WTC11 (cell line): ENCODE results near the gene PRKCB. TPM values are rescaled to one million over a fixed set of nuclear protein-coding genes. Genes with fewer than 3 reads are reported as not detected.

Experiments used
- ATAC-seq: fragments of 200-7000 bp; cut with Tn5 transposase; 2 replicates; pipeline ENCODE4 v1.10.0; 2021; ENCODE audit warnings: mild to moderate bottlenecking, moderate library complexity
- CTCF ChIA-PET: fragments of 300-600 bp; sonication (Branson Sonifier 250); formaldehyde crosslinking; loops from one replicate; lab custom pipeline; 2021; ENCODE audit warnings: antibody characterized with exemption; lab: Charles Lee
- POLR2A ChIA-PET: fragments of 350-600 bp; sonication (Branson Sonifier 250); formaldehyde crosslinking; loops from one replicate; lab custom pipeline; 2021; ENCODE audit warnings: antibody characterized with exemption; lab: Charles Lee
- DNase-seq: peaks from one replicate; pipeline ENCODE4 v3.0.0; 2021; ENCODE audit warnings: low spot score
- H3K27ac Mint-ChIP-seq: 2 replicates; pipeline ENCODE4 v1.8.0; 2021; ENCODE audit warnings: mixed read lengths
- H3K27me3 Mint-ChIP-seq: 2 replicates; pipeline ENCODE4 v1.8.0; 2021; ENCODE audit warnings: low read depth, mild to moderate bottlenecking, moderate library complexity, mixed read lengths
- H3K36me3 Mint-ChIP-seq: 2 replicates; pipeline ENCODE4 v1.8.0; 2021; ENCODE audit warnings: mixed read lengths
- H3K4me1 Mint-ChIP-seq: 2 replicates; pipeline ENCODE4 v1.8.0; 2022; ENCODE audit warnings: mixed read lengths
- H3K4me3 Mint-ChIP-seq: 2 replicates; pipeline ENCODE4 v1.8.0; 2021; ENCODE audit warnings: mild to moderate bottlenecking, moderate library complexity, mixed read lengths
- H3K9me3 Mint-ChIP-seq: 2 replicates; pipeline ENCODE4 v1.8.0; 2021; ENCODE audit warnings: mixed read lengths
- ATF1 ChIP-seq: sonication (generic); formaldehyde crosslinking; IDR thresholded peaks from 2 replicates; pipeline ENCODE4 v1.8.1; 2023; ENCODE audit warnings: mild to moderate bottlenecking, moderate library complexity, missing genetic modification reagents
- ATF2 ChIP-seq: sonication (generic); formaldehyde crosslinking; IDR thresholded peaks from 2 replicates; pipeline ENCODE4 v1.8.1; 2022; ENCODE audit warnings: low read depth, missing genetic modification reagents, borderline replicate concordance
- E2F1 ChIP-seq: sonication (generic); formaldehyde crosslinking; IDR thresholded peaks from 2 replicates; pipeline ENCODE4 v1.8.0; 2022; ENCODE audit warnings: mild to moderate bottlenecking, missing genetic modification reagents
- EMX1 ChIP-seq: fragments of 250-450 bp; sonication (Bioruptor Pico); IDR thresholded peaks from 2 replicates; pipeline ENCODE4 v1.8.0; 2021; ENCODE audit warnings: mild to moderate bottlenecking
- HMGA2 ChIP-seq: fragments of 250-450 bp; sonication (Bioruptor Pico); IDR thresholded peaks from 2 replicates; pipeline ENCODE4 v1.4.0; 2021; ENCODE audit warnings: mild to moderate bottlenecking, moderate library complexity
- NR1H2 ChIP-seq: sonication (generic); formaldehyde crosslinking; IDR thresholded peaks from 2 replicates; pipeline ENCODE4 v1.9.0; 2021; ENCODE audit warnings: mild to moderate bottlenecking, moderate library complexity, missing genetic modification reagents
- PRDM15 ChIP-seq: sonication (generic); formaldehyde crosslinking; IDR thresholded peaks from 2 replicates; pipeline ENCODE4 v1.8.0; 2022; ENCODE audit warnings: missing genetic modification reagents
- TEAD4 ChIP-seq: sonication (generic); formaldehyde crosslinking; IDR thresholded peaks from 2 replicates; pipeline ENCODE4 v1.8.0; 2022; ENCODE audit warnings: mild to moderate bottlenecking, missing genetic modification reagents
- ZBTB21 ChIP-seq: sonication (generic); formaldehyde crosslinking; IDR thresholded peaks from 2 replicates; pipeline ENCODE4 v1.8.1; 2023; ENCODE audit warnings: mild to moderate bottlenecking, missing genetic modification reagents, borderline replicate concordance
- ZNF138 ChIP-seq: sonication (generic); formaldehyde crosslinking; conservative IDR thresholded peaks from 2 replicates; pipeline ENCODE4 v1.8.1; 2022; ENCODE audit warnings: mild to moderate bottlenecking, moderate library complexity, missing genetic modification reagents
- ZNF219 ChIP-seq: sonication (generic); formaldehyde crosslinking; IDR thresholded peaks from 2 replicates; pipeline ENCODE4 v1.8.0; 2023; ENCODE audit warnings: missing genetic modification reagents, mild to moderate bottlenecking, borderline replicate concordance
- ZNF232 ChIP-seq: sonication (generic); formaldehyde crosslinking; IDR thresholded peaks from 2 replicates; pipeline ENCODE4 v1.8.0; 2022; ENCODE audit warnings: mild to moderate bottlenecking, missing genetic modification reagents
- ZNF396 ChIP-seq: fragments of 250-450 bp; sonication (Bioruptor Pico); IDR thresholded peaks from 2 replicates; pipeline ENCODE4 v1.8.0; 2021; ENCODE audit warnings: mild to moderate bottlenecking, moderate library complexity, borderline replicate concordance
- total RNA-seq: library from RNA; stranded (reverse); gene quantifications from 3 replicates; pipeline ENCODE4 v1.2.3, GENCODE V29; 2021
- TF ChIP-seq, protein P1 (sequence below): fragments of 250-450 bp; sonication (Bioruptor Pico); IDR thresholded peaks from 2 replicates; pipeline ENCODE4 v1.9.0; 2021; ENCODE audit warnings: mild to moderate bottlenecking
- TF ChIP-seq, protein P2 (sequence below): sonication (generic); formaldehyde crosslinking; IDR thresholded peaks from 2 replicates; pipeline ENCODE4 v1.8.0; 2022; ENCODE audit warnings: mild to moderate bottlenecking, missing genetic modification reagents
- TF ChIP-seq, protein P3 (sequence below): sonication (generic); formaldehyde crosslinking; IDR thresholded peaks from 2 replicates; pipeline ENCODE4 v1.8.1; 2022; ENCODE audit warnings: mild to moderate bottlenecking, missing genetic modification reagents, moderate library complexity, borderline replicate concordance
- TF ChIP-seq, protein P4 (sequence below): fragments of 200-600 bp; IDR thresholded peaks from 2 replicates; pipeline ENCODE4 v1.8.0; 2022; ENCODE audit warnings: antibody characterized with exemption

The PRKCB gene
- total RNA-seq, 1 experiment from 2014 or later: 6.9 TPM

- POLR2A ChIA-PET: no interaction called here
- Mint-ChIP-seq H3K9me3 (no peaks in the 10 kb centered on the region; the same call in 1 of the 2 replicates), H3K4me3 (no peak overlapping the region), H3K36me3 (no peaks in the 10 kb centered on the region), H3K4me1 (peaks cover 11% of the 10 kb centered on the region), H3K27me3 (peaks cover 16% of the 10 kb centered on the region), H3K27ac (no peak overlapping the region)
- CTCF ChIA-PET: interaction anchor here (2.1 kb wide), 1 partner anchor 28 kb away, joined by 10 read pairs; no protein-coding TSS in a partner anchor
- TF ChIP-seq TEAD4 (CRISPR knock-in tag) (no peak), ZNF138 (CRISPR knock-in tag) (no peak), E2F1 (CRISPR knock-in tag) (no peak), ATF1 (no peak), EMX1 (CRISPR knock-in tag) (no peak), ZBTB21 (no peak), NR1H2 (CRISPR knock-in tag) (no peak), ZNF396 (CRISPR knock-in tag) (no peak), ZNF219 (CRISPR knock-in tag) (no peak), HMGA2 (no peak), PRDM15 (CRISPR knock-in tag) (no peak), ZNF232 (CRISPR knock-in tag) (no peak), ATF2 (CRISPR knock-in tag) (no peak)
- TF ChIP-seq, protein P1, sequence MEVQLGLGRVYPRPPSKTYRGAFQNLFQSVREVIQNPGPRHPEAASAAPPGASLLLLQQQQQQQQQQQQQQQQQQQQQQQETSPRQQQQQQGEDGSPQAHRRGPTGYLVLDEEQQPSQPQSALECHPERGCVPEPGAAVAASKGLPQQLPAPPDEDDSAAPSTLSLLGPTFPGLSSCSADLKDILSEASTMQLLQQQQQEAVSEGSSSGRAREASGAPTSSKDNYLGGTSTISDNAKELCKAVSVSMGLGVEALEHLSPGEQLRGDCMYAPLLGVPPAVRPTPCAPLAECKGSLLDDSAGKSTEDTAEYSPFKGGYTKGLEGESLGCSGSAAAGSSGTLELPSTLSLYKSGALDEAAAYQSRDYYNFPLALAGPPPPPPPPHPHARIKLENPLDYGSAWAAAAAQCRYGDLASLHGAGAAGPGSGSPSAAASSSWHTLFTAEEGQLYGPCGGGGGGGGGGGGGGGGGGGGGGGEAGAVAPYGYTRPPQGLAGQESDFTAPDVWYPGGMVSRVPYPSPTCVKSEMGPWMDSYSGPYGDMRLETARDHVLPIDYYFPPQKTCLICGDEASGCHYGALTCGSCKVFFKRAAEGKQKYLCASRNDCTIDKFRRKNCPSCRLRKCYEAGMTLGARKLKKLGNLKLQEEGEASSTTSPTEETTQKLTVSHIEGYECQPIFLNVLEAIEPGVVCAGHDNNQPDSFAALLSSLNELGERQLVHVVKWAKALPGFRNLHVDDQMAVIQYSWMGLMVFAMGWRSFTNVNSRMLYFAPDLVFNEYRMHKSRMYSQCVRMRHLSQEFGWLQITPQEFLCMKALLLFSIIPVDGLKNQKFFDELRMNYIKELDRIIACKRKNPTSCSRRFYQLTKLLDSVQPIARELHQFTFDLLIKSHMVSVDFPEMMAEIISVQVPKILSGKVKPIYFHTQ: no peak
- TF ChIP-seq, protein P2, sequence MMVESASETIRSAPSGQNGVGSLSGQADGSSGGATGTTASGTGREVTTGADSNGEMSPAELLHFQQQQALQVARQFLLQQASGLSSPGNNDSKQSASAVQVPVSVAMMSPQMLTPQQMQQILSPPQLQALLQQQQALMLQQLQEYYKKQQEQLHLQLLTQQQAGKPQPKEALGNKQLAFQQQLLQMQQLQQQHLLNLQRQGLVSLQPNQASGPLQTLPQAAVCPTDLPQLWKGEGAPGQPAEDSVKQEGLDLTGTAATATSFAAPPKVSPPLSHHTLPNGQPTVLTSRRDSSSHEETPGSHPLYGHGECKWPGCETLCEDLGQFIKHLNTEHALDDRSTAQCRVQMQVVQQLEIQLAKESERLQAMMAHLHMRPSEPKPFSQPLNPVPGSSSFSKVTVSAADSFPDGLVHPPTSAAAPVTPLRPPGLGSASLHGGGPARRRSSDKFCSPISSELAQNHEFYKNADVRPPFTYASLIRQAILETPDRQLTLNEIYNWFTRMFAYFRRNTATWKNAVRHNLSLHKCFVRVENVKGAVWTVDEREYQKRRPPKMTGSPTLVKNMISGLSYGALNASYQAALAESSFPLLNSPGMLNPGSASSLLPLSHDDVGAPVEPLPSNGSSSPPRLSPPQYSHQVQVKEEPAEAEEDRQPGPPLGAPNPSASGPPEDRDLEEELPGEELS (CRISPR knock-in tag): no peak
- TF ChIP-seq, protein P3, sequence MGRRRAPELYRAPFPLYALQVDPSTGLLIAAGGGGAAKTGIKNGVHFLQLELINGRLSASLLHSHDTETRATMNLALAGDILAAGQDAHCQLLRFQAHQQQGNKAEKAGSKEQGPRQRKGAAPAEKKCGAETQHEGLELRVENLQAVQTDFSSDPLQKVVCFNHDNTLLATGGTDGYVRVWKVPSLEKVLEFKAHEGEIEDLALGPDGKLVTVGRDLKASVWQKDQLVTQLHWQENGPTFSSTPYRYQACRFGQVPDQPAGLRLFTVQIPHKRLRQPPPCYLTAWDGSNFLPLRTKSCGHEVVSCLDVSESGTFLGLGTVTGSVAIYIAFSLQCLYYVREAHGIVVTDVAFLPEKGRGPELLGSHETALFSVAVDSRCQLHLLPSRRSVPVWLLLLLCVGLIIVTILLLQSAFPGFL (CRISPR knock-in tag): no peak
- TF ChIP-seq, protein P4, sequence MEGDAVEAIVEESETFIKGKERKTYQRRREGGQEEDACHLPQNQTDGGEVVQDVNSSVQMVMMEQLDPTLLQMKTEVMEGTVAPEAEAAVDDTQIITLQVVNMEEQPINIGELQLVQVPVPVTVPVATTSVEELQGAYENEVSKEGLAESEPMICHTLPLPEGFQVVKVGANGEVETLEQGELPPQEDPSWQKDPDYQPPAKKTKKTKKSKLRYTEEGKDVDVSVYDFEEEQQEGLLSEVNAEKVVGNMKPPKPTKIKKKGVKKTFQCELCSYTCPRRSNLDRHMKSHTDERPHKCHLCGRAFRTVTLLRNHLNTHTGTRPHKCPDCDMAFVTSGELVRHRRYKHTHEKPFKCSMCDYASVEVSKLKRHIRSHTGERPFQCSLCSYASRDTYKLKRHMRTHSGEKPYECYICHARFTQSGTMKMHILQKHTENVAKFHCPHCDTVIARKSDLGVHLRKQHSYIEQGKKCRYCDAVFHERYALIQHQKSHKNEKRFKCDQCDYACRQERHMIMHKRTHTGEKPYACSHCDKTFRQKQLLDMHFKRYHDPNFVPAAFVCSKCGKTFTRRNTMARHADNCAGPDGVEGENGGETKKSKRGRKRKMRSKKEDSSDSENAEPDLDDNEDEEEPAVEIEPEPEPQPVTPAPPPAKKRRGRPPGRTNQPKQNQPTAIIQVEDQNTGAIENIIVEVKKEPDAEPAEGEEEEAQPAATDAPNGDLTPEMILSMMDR: no peak
- DNase-seq (no peak), ATAC-seq (no peak)
These were observed 145.9 kb downstream of the PRKCB start for GRCh38 chr16:23981429-23982399.
